Neuronal stem cell (in vitro differentiated cells): ENCODE data around the gene ZKSCAN3.
"Not testable (repeated sequence)": the region's sequence is repeated elsewhere in the genome, so short reads cannot be mapped to it uniquely, and the experiment has no call there.

Experiments used
- DNase-seq: peaks from one replicate; pipeline ENCODE4 v3.0.0-alpha.2; 2013; ENCODE audit warnings: low spot score
- H2AFZ ChIP-seq: one replicate; pipeline ENCODE4 v1.6.1; 2013; ENCODE audit warnings: mild to moderate bottlenecking, low read length, inconsistent platforms
- H2AK5ac ChIP-seq: 2 replicates; pipeline ENCODE4 v1.6.1; 2013; ENCODE audit warnings: low read depth, mild to moderate bottlenecking, inconsistent platforms, low read length, moderate library complexity, mixed read lengths
- H2BK120ac ChIP-seq: 2 replicates; pipeline ENCODE4 v1.6.1; 2013; ENCODE audit warnings: low read depth, mild to moderate bottlenecking, inconsistent platforms, low read length, moderate library complexity, mixed read lengths
- H2BK12ac ChIP-seq: one replicate; pipeline ENCODE4 v1.6.1; 2013; ENCODE audit warnings: low read length, inconsistent platforms
- H2BK15ac ChIP-seq: 2 replicates; pipeline ENCODE4 v1.6.1; 2013; ENCODE audit warnings: mild to moderate bottlenecking, low read length, inconsistent platforms, mixed read lengths
- H2BK5ac ChIP-seq: one replicate; pipeline ENCODE4 v1.6.1; 2013; ENCODE audit warnings: inconsistent platforms, mild to moderate bottlenecking, low read length, moderate library complexity
- H3K14ac ChIP-seq: one replicate; pipeline ENCODE4 v1.6.1; 2013; ENCODE audit warnings: low read length, inconsistent platforms
- H3K18ac ChIP-seq: 2 replicates; pipeline ENCODE4 v1.6.1; 2013; ENCODE audit warnings: low read length, inconsistent platforms
- H3K23ac ChIP-seq: 2 replicates; pipeline ENCODE4 v1.6.1; 2013; ENCODE audit warnings: low read depth, mild to moderate bottlenecking, mixed read lengths, low read length, inconsistent platforms; ENCODE audit not compliant: poor library complexity
- H3K27ac ChIP-seq: replicated peaks from 3 replicates; pipeline ENCODE4 v1.5.1; 2013; ENCODE audit warnings: low read length, inconsistent platforms
- H3K27me3 ChIP-seq, 3 experiments: 2 replicates each; pipeline ENCODE4 v1.6.1; 2013; ENCODE audit warnings: low read length in 3 of 3, mild to moderate bottlenecking in 2 of 3, inconsistent platforms in 1 of 3, low read depth in 1 of 3, mixed read lengths in 1 of 3, moderate library complexity in 1 of 3; ENCODE audit not compliant: control insufficient read depth in 3 of 3, insufficient read depth in 3 of 3
- H3K36me3 ChIP-seq, 2 donors: replicated peaks in 1 of 2; 2 replicates each; pipeline ENCODE4 v1.6.1; 2013; ENCODE audit warnings: low read length in 2 of 2; ENCODE audit not compliant: control insufficient read depth in 2 of 2, insufficient read depth in 2 of 2
- H3K4ac ChIP-seq: 2 replicates; pipeline ENCODE4 v1.6.1; 2013; ENCODE audit warnings: inconsistent platforms, mild to moderate bottlenecking, low read length, moderate library complexity
- H3K4me1 ChIP-seq, 2 donors: 1 replicate in 1 of 2; 2 replicates in 1 of 2; pipeline ENCODE4 v1.6.1; 2013; ENCODE audit warnings: low read length in 2 of 2, low read depth in 1 of 2; ENCODE audit not compliant: control insufficient read depth in 2 of 2, insufficient read depth in 1 of 2
- H3K4me2 ChIP-seq: one replicate; pipeline ENCODE4 v1.6.1; 2013; ENCODE audit warnings: mild to moderate bottlenecking, low read length, inconsistent platforms; ENCODE audit not compliant: insufficient read depth, poor library complexity, severe bottlenecking
- H3K4me3 ChIP-seq, 2 donors: 2 replicates each; pipeline ENCODE4 v1.5.1; 2013; ENCODE audit warnings: low read length in 2 of 2, mild to moderate bottlenecking in 2 of 2, inconsistent platforms in 1 of 2, moderate library complexity in 1 of 2
- H3K79me1 ChIP-seq: one replicate; pipeline ENCODE4 v1.6.1; 2013; ENCODE audit warnings: low read depth, mild to moderate bottlenecking, inconsistent platforms, low read length, moderate library complexity
- H3K9ac ChIP-seq: one replicate; pipeline ENCODE4 v1.6.1; 2013; ENCODE audit warnings: mild to moderate bottlenecking, low read depth, low read length, inconsistent platforms; ENCODE audit not compliant: poor library complexity
- H3K9me3 ChIP-seq, 2 donors: replicated peaks in 1 of 2; 2 replicates each; pipeline versions ENCODE3 to v1.6.1; 2013; ENCODE audit warnings: low read length in 2 of 2, mild to moderate bottlenecking in 2 of 2, inconsistent platforms in 1 of 2, low read depth in 1 of 2, mixed read lengths in 1 of 2, moderate library complexity in 1 of 2; ENCODE audit not compliant: control insufficient read depth in 2 of 2, insufficient read depth in 1 of 2
- H4K8ac ChIP-seq: one replicate; pipeline ENCODE4 v1.6.1; 2013; ENCODE audit warnings: low read depth, mild to moderate bottlenecking, inconsistent platforms, low read length, moderate library complexity
- H4K91ac ChIP-seq: one replicate; pipeline ENCODE4 v1.6.1; 2013; ENCODE audit warnings: low read length, low read depth, mild to moderate bottlenecking, inconsistent platforms; ENCODE audit not compliant: poor library complexity
- WGBS, 2 donors: extraction: QIAGEN DNeasy Blood & Tissue Kit; methylation state at CpG; one replicate each; pipeline ENCODE4 v1.1.7; 2013; ENCODE audit warnings: missing lambda C conversion rate in 2 of 2, mixed read lengths in 1 of 2; ENCODE audit not compliant: insufficient read length in 2 of 2, insufficient replicate concordance in 1 of 2; ENCODE audit errors: extremely low coverage in 2 of 2; 5-methylcytosine and 5-hydroxymethylcytosine counted together

The ZKSCAN3 gene

DNA sequence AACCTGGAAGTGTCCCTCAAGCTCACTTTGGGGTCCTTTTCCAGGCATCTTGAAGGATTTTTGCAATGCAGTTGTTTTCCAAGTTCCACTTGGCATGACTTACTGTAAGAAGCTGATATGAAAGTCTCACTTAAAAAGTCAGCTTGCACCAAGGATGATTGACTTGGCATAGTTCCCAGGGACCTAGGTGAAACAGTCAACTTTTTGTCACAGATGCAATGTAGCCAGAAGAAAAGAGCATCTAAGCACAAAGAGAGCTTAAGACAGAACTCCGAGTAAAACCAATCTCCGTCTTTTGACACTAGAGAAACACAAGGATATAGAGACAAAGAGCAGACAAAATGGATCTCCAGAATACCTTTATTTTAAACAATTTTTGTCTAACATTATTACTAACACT, 52.5 kb downstream of the ZKSCAN3 start:
- Histone ChIP-seq H3K9me3 (no peaks in the 10 kb centered on the region), H2BK5ac (no peak overlapping the region), H3K18ac (no peak overlapping the region), H3K4me1 (peaks cover 0 to 5% of the 10 kb centered on the region in 2 donors), H2BK15ac (no peak overlapping the region), H3K4me3 (no peak overlapping the region), H3K36me3 (peaks cover 5 to 13% of the 10 kb centered on the region in 2 donors), H2BK120ac (no peak overlapping the region), H3K27me3 (peaks cover 0 to 4% (median 0%) of the 10 kb centered on the region in 3 experiments), H3K23ac (no peak overlapping the region), H3K4me2 (no peak overlapping the region), H3K4ac (no peak overlapping the region), H4K8ac (no peak overlapping the region), H2AFZ (peak overlapping the region; percentile 44), H3K27ac (no peak overlapping the region), H4K91ac (no peak overlapping the region), H2AK5ac (no peak overlapping the region), H2BK12ac (no peak overlapping the region), H3K9ac (no peak overlapping the region), H3K14ac (no peak overlapping the region), H3K79me1 (peaks cover 4% of the 10 kb centered on the region)
- no CpG with 5 or more reads among the region's 2 CpGs for WGBS, 2 donors
- DNase-seq, result no peak

DNA sequence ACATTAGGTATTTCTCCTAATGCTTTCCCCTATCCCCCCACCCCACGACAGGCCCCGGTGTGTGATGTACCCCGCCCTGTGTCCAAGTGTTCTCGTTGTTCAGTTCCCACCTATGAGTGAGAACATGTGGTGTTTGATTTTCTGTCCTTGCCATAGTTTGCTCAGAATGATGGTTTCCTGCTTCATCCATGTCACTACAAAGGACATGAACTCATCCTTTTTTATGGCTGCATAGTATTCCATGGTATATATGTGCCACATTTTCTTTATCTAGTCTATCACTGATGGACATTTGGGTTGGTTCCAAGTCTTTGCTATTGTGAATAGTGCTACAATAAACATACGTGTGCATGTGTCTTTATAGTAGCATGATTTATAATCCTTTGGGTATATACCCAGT, 54.2 kb downstream of the ZKSCAN3 start:
- H2AFZ ChIP-seq, H3K27me3 ChIP-seq, H3K18ac ChIP-seq: not testable (repeated sequence)

GRCh38 chr6:28407401-28407800, 57.7 kb downstream of the ZKSCAN3 start:
- no peak for DNase-seq
- H3K79me1 ChIP-seq, result no peaks in the 10 kb centered on the region
- H3K9ac ChIP-seq, result no peak overlapping the region
- H3K14ac ChIP-seq, result no peak overlapping the region
- no CpG with 5 or more reads among the region's 2 CpGs for WGBS, 2 donors
- no peaks in the 10 kb centered on the region for H3K9me3 ChIP-seq
- no peak overlapping the region for H3K27ac ChIP-seq
- H2BK12ac ChIP-seq, result no peak overlapping the region
- H3K4me1 ChIP-seq, result no peaks in the 10 kb centered on the region
- no peak overlapping the region for H3K18ac ChIP-seq
- H2BK15ac ChIP-seq, result no peak overlapping the region
- H3K23ac ChIP-seq, result no peak overlapping the region
- H3K27me3 ChIP-seq, result no peaks in the 10 kb centered on the region
- H3K4me2 ChIP-seq, result no peak overlapping the region
- H3K36me3 ChIP-seq, result no peaks in the 10 kb centered on the region
- H4K91ac ChIP-seq, result no peak overlapping the region
- H2BK5ac ChIP-seq, result no peak overlapping the region
- H2AFZ ChIP-seq, result peak overlapping the region; percentile 15
- no peak overlapping the region for H2BK120ac ChIP-seq
- no peak overlapping the region for H2AK5ac ChIP-seq
- no peak overlapping the region for H3K4me3 ChIP-seq
- no peak overlapping the region for H3K4ac ChIP-seq
- no peak overlapping the region for H4K8ac ChIP-seq

More for the DNA sequence above, 54.2 kb downstream of the ZKSCAN3 start:
- H2BK120ac ChIP-seq, H3K9me3 ChIP-seq, H3K23ac ChIP-seq, DNase-seq, H3K27ac ChIP-seq, H2BK15ac ChIP-seq, H3K36me3 ChIP-seq, H4K91ac ChIP-seq, H3K9ac ChIP-seq, H2BK12ac ChIP-seq, H2AK5ac ChIP-seq, H3K4me3 ChIP-seq, H3K14ac ChIP-seq, H3K79me1 ChIP-seq, H3K4ac ChIP-seq, H2BK5ac ChIP-seq, H4K8ac ChIP-seq, H3K4me1 ChIP-seq, H3K4me2 ChIP-seq: not testable (repeated sequence)
- no CpG with 5 or more reads among the region's 5 CpGs for WGBS, 2 donors

DNA sequence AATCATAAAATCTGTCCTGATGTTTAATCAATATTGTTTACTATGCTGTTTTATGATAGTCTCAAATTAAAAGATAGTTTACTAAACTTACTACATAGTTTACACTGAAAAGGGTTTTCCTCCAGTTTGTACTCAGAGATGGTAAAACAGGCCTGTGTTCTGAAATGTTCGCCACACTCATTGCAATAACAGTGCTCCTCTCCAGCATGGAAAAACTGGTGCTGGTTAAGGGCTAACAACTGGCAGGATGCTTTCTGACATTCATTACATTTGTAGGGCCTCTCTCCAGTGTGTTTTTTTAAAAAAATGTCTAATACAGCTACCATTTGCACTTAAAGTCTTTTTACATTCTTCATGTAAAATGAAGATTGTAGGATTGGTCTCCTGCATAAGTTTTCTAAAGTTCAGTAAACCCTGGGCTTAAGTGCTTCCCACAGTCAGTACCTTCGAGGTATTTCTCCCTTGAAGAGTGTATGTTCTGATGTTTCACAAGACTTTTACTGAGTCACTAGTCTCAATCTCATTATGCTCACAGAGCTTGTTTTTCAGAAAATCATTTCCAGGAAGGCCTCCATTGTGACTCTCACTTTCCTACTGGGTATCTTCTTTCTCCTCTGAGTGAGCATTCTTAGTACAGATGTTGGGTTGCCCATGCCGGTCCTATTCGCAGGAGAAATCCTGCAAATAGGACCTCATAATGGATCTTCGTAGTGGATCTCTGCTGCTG, 58.5 kb downstream of the ZKSCAN3 start:
- H3K14ac ChIP-seq, result no peak overlapping the region
- H3K9me3 ChIP-seq, result no peaks in the 10 kb centered on the region
- no peak overlapping the region for H3K9ac ChIP-seq
- no peak overlapping the region for H2BK120ac ChIP-seq
- no peak overlapping the region for H3K4me2 ChIP-seq
- no peak overlapping the region for H2BK12ac ChIP-seq
- no peak overlapping the region for H2BK5ac ChIP-seq
- H2BK15ac ChIP-seq, result no peak overlapping the region
- no peak overlapping the region for H3K4ac ChIP-seq
- no peak overlapping the region for H4K8ac ChIP-seq
- H3K36me3 ChIP-seq, result no peaks in the 10 kb centered on the region
- H2AFZ ChIP-seq, result peak overlapping the region; percentile 77
- H3K27ac ChIP-seq, result no peak overlapping the region
- no peak overlapping the region for H4K91ac ChIP-seq
- WGBS, 2 donors, result no CpG with 5 or more reads among the region's 5 CpGs
- no peak overlapping the region for H3K18ac ChIP-seq
- no peak overlapping the region for H3K4me3 ChIP-seq
- no peaks in the 10 kb centered on the region for H3K4me1 ChIP-seq
- no peak for DNase-seq
- H2AK5ac ChIP-seq, result no peak overlapping the region
- no peaks in the 10 kb centered on the region for H3K79me1 ChIP-seq
- no peak overlapping the region for H3K23ac ChIP-seq
- no peaks in the 10 kb centered on the region for H3K27me3 ChIP-seq
